ENCODE results near the gene ESR2.

- TF ChIP-seq POLR2A (IDR thresholded peaks at IDR 0.05) (no peak), POLR2AphosphoS5 (IDR thresholded peaks at IDR 0.05; ENCODE audit: insufficient read depth in 1 of 2, low read depth in 1 of 2) (no peak)
Measured at GRCh38 chr14:64184103-64184729, 110.0 kb downstream of the ESR2 start.
